ENCODE measurements around the gene CACNA1H.

- TF ChIP-seq CTCF (IDR thresholded peaks at IDR 0.05) = no peak
- no peak for TF ChIP-seq EP300 (IDR thresholded peaks at IDR 0.05)
- TF ChIP-seq POLR2A (IDR thresholded peaks at IDR 0.05) = no peak
These were observed 25.8 kb upstream of the CACNA1H start for GRCh38 chr16:1127101-1127500.
